NT2/D1 (cell line): Measurements from ENCODE around the gene PPM1B.

Source experiments
- SUZ12 ChIP-seq: IDR thresholded peaks from 2 replicates; pipeline ENCODE4 v1.6.1; 2011; ENCODE audit not compliant: insufficient read length, insufficient read depth; ENCODE audit errors: extremely low read depth
- YY1 ChIP-seq: IDR thresholded peaks from 2 replicates; pipeline ENCODE4 v1.6.1; 2011; ENCODE audit not compliant: insufficient read length, insufficient read depth
- ZNF274 ChIP-seq: IDR thresholded peaks from 2 replicates; pipeline ENCODE4 v1.6.1; 2011; ENCODE audit warnings: mild to moderate bottlenecking, low read depth, low read length

DNA sequence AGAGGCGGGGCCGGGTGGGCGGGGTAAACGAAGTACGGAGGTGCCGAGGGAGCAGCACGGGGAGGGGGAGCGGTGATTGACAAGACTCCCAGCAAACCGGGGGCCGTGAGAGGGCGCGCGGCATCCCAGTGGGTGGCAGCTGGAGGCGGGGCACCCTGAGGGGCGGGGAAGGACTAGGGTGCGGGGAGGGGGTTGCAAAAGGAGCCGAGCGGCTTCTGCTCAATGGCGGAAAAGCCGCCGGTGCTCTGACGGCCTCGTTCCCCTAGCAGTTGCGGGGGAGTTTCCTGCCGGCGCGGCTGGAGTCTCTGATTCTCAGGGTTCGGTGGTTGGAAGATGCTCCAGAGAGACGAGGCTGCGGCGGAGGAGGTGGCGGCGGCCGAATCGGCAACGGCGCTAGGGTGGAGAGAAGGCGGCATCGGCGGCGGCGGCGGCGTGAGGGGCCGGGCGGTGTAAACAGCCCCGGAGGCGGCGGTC lies at the start of gene PPM1B:
- no peak for TF ChIP-seq ZNF274
- peak; percentile 50 for TF ChIP-seq YY1
- TF ChIP-seq SUZ12, result no peak
